GM12874 (cell line): Measurements from ENCODE around the gene PKD2L1.

ENCODE experiments used
- TF ChIP-seq, protein P1 (sequence below): IDR thresholded peaks from 2 replicates; pipeline ENCODE4 v1.5.1; 2011; ENCODE audit warnings: low read depth, mild to moderate bottlenecking, control low read depth, low read length, moderate library complexity; ENCODE audit not compliant: insufficient read depth

The PKD2L1 gene

DNA sequence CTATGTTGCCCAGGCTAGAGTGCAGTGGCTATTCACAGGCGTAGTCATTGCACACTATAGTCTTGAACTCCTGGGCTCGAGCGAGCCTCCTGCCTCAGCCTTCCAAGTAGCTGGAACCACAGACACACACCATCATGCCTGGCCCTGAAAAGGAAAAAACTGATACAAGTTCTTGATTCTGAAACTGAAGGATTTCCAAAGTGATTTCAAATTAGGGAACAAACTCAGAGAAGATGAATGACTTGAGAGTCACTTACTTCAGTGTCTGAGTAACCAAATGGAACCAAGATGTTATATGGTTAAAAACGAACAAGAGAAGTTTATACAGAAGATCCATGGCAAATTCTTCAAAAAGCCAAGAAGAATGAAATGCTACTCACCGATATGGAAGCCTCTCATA is 77.0 kb downstream of the PKD2L1 start:
- TF ChIP-seq, protein P1, sequence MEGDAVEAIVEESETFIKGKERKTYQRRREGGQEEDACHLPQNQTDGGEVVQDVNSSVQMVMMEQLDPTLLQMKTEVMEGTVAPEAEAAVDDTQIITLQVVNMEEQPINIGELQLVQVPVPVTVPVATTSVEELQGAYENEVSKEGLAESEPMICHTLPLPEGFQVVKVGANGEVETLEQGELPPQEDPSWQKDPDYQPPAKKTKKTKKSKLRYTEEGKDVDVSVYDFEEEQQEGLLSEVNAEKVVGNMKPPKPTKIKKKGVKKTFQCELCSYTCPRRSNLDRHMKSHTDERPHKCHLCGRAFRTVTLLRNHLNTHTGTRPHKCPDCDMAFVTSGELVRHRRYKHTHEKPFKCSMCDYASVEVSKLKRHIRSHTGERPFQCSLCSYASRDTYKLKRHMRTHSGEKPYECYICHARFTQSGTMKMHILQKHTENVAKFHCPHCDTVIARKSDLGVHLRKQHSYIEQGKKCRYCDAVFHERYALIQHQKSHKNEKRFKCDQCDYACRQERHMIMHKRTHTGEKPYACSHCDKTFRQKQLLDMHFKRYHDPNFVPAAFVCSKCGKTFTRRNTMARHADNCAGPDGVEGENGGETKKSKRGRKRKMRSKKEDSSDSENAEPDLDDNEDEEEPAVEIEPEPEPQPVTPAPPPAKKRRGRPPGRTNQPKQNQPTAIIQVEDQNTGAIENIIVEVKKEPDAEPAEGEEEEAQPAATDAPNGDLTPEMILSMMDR = no peak

DNA sequence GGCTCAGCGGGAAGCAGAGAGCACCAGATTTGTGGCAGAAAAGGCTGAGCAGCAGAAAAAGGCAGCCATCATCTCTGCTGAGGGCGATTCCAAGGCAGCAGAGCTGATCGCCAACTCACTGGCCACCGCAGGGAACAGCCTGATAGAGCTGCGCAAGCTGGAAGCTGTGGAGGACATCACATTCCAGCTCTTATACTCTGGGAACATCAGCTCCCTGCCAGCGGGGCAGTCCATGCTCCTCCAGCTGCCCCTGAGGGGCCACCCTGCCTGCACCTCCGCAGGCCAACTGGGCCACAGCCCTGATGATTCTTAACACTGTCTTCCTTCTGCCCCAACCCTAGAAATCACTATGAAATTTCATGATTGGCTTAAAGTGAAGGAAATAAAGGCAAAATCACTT is 81.2 kb downstream of the PKD2L1 start:
- TF ChIP-seq, protein P1 = no peak

DNA sequence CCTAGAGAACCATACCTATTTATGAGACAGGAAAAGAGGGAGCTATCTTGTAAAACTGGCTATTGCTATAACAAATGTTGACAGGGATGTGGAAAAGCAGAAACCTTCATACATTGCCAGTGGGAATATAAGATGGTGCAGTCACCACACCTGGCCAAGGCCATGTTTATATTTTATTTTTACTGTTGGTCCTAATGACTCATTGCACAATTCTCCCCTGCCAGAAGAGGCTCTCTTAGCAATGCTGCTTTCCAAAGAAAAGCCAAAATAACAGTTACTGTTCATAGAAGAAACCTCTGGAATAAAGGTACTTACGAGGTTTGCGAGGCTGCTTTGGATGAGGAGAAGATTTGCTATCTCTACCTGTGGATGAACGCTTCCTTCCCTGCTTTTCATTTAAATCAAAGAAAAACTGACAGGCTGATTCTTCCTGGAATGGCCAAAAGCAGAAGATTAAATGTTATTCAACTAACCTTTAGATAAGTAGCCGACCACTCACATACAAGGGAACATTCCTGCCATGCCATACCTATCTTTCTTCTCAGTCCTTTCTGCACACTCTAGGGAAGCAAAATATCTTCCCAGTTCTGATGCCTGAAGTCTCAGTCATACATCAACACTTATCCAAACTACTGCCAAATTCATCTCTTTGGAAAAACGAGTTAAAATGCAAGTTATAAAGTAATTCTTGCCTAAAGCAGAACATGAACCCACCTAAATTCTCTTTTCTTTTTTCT is 84.4 kb downstream of the PKD2L1 start:
- TF ChIP-seq, protein P1 = no peak

DNA sequence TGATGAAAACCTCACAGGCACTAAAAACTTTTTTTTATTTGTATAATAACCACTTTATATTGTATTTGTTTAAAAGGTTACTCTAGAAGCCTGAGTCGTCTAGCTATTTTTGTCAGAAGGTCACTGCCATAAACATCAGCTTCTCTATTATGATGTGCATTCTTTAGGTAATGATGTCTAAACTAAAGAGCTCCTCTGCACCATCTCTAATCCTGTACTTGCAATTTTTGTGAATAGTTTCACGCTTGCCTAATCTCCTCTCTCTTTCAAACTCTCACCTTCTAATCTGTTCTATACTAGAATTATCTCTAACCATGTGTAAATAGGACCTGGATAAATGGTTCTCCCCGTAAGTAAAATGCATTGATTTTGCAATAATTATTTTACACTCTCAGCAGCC is 90.2 kb downstream of the PKD2L1 start:
- TF ChIP-seq, protein P1 = no peak

DNA sequence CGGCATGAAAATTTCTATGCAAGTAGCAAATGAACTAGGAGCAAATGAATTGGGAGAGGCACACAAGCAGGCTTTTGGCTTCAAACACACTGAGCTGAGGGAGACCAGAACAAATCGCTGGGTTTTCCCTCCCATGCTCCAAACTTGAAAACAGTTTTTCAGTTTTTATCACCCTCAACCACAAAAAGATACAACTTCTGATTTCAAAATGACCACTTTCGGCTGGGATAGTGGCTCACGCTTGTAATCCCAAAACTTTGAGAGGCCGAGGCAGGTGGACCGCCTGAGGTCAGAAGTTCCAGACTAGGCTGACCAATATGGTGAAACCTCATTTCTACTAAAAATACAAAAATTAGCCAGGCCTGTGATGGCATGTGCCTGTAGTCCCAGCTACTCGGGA is 91.6 kb downstream of the PKD2L1 start:
- TF ChIP-seq, protein P1 = no peak
